K562 (cell line): Measurements from ENCODE around the gene SLX9. TPM values are rescaled to one million over a fixed set of nuclear protein-coding genes. Genes with fewer than 3 reads are reported as not detected.

Source experiments
- ATAC-seq: fragments of 200-7000 bp; cut with Tn5 transposase; 3 replicates; pipeline ENCODE4 v1.9.1; 2020; ENCODE audit warnings: moderate library complexity
- BruUV-seq: library from RNA; stranded (reverse); fragments of 400-500 nt; replicated peaks from 2 replicates; lab custom pipeline; 2021; lab: Mats Ljungman, UMichigan
- CTCF ChIA-PET: fragments of 300-600 bp; formaldehyde crosslinking; extraction: SDS; loops from one replicate; lab custom pipeline; 2021; ENCODE audit warnings: low intra/inter-chr PET ratio; lab: Yijun Ruan, JAX
- POLR2A ChIA-PET: fragments of 300-600, 350-650 bp; sonication (Branson Sonifier 250); formaldehyde crosslinking; extraction: SDS; loops from one replicate; lab custom pipeline; 2021; ENCODE audit warnings: antibody characterized with exemption, inconsistent platforms; lab: Yijun Ruan, JAX
- DNase-seq, 4 experiments: peaks; one replicate each; pipeline versions ENCODE4 v3.0.0 to v3.0.0-alpha.2; 2011 to 2018; ENCODE audit warnings: low spot score in 3 of 4, mixed read lengths in 3 of 4; ENCODE audit errors: extremely low read depth in 1 of 4
- FAIRE-seq: peaks from 2 replicates; lab custom pipeline; 2011; peaks lifted over from hg19 to GRCh38; lab: Jason Lieb, UNC
- H2AFZ ChIP-seq: 2 replicates; pipeline ENCODE4 v1.6.0; 2011; ENCODE audit warnings: low read depth, low read length, control low read depth, inconsistent platforms
- H3K27ac ChIP-seq: fragments of 200-600 bp; 3 replicates; pipeline ENCODE4 v1.8.0; 2011; ENCODE audit warnings: low read depth, mild to moderate bottlenecking, control low read depth, inconsistent platforms, low read length, moderate library complexity, mixed read lengths; ENCODE audit errors: extremely low read depth
- H3K27me3 ChIP-seq, 2 experiments: fragments of 300-600 bp in 1 of 2; 2 replicates in 1 of 2; 3 replicates in 1 of 2; pipeline versions ENCODE4 v1.6.0 to v1.8.0; 2011; ENCODE audit warnings: inconsistent platforms in 2 of 2, low read length in 2 of 2, mild to moderate bottlenecking in 1 of 2, mixed read lengths in 1 of 2, moderate library complexity in 1 of 2; ENCODE audit not compliant: control insufficient read depth in 2 of 2, insufficient read depth in 2 of 2
- H3K36me3 ChIP-seq: fragments of 300-600 bp; 3 replicates; pipeline ENCODE4 v1.8.0; 2011; ENCODE audit warnings: mild to moderate bottlenecking, low read length, inconsistent platforms; ENCODE audit not compliant: control insufficient read depth, insufficient read depth
- H3K4me1 ChIP-seq, 2 experiments: fragments of 200-600 bp in 1 of 2; replicated peaks in 1 of 2; 2 replicates in 1 of 2; 3 replicates in 1 of 2; pipeline versions ENCODE4 v1.5.1 to v1.8.0; 2011; ENCODE audit warnings: inconsistent platforms in 2 of 2, low read length in 2 of 2, mild to moderate bottlenecking in 1 of 2, mixed read lengths in 1 of 2, moderate library complexity in 1 of 2; ENCODE audit not compliant: control insufficient read depth in 2 of 2, insufficient read depth in 2 of 2
- H3K4me2 ChIP-seq: 2 replicates; pipeline ENCODE4 v1.6.1; 2011; ENCODE audit warnings: low read length, control low read depth, inconsistent platforms, mixed read lengths; ENCODE audit not compliant: insufficient read depth
- H3K4me3 ChIP-seq: fragments of 200-600 bp; sonication (generic), shearing (Covaris generic); 2 replicates; pipeline ENCODE4 v1.5.1; 2016; ENCODE audit warnings: control low read depth, inconsistent platforms
- H3K79me2 ChIP-seq: fragments of 200-600 bp; 3 replicates; pipeline ENCODE4 v1.8.0; 2011; ENCODE audit warnings: low read length, inconsistent platforms; ENCODE audit not compliant: control insufficient read depth, insufficient read depth
- H3K9ac ChIP-seq, 2 experiments: 2 replicates each; pipeline versions ENCODE4 v1.6.0 to v1.6.1; 2011; ENCODE audit warnings: low read depth in 2 of 2, low read length in 2 of 2, control low read depth in 1 of 2, inconsistent platforms in 1 of 2, mild to moderate bottlenecking in 1 of 2, mixed read lengths in 1 of 2; ENCODE audit not compliant: insufficient read depth in 1 of 2
- H3K9me1 ChIP-seq: one replicate; pipeline ENCODE4 v1.6.0; 2011; ENCODE audit warnings: inconsistent platforms, mild to moderate bottlenecking, low read length, moderate library complexity; ENCODE audit not compliant: control insufficient read depth, insufficient read depth
- H3K9me3 ChIP-seq: replicated peaks from 2 replicates; pipeline ENCODE4 v1.5.1; 2011; ENCODE audit warnings: low read depth, low read length, inconsistent platforms; ENCODE audit not compliant: control insufficient read depth, insufficient read depth
- H4K20me1 ChIP-seq: replicated peaks from 2 replicates; pipeline ENCODE4 v1.6.1; 2011; ENCODE audit warnings: low read length, inconsistent platforms, mixed read lengths; ENCODE audit not compliant: control insufficient read depth, insufficient read depth
- ATF7 ChIP-seq: fragments of 450-650 bp; IDR thresholded peaks from 2 replicates; pipeline ENCODE4 v1.7.1; 2014; ENCODE audit warnings: mild to moderate bottlenecking, moderate library complexity
- BRF2 ChIP-seq: IDR thresholded peaks from 3 replicates; pipeline ENCODE4 v1.6.1; 2011; ENCODE audit warnings: borderline replicate concordance, mild to moderate bottlenecking; ENCODE audit not compliant: insufficient read length, insufficient read depth
- CC2D1A ChIP-seq: fragments of 450-650 bp; IDR thresholded peaks from 2 replicates; pipeline ENCODE4 v1.6.1; 2017; ENCODE audit warnings: mild to moderate bottlenecking
- CHD1 ChIP-seq: fragments of 200-600 bp; sonication (generic); IDR thresholded peaks from one replicate; pipeline ENCODE4 v1.6.1; 2012; ENCODE audit warnings: mild to moderate bottlenecking, moderate library complexity, low read length, inconsistent platforms
- ETV1 ChIP-seq: fragments of 450-650 bp; conservative IDR thresholded peaks from 2 replicates; pipeline ENCODE4 v1.6.1; 2016; ENCODE audit warnings: missing genetic modification characterization, control low read depth, low read depth, missing compliant biosample characterization
- MNT ChIP-seq, 2 experiments: fragments of 450-650 bp; conservative IDR thresholded peaks; 2 replicates each; pipeline ENCODE4 v1.6.1; 2017; ENCODE audit warnings: mild to moderate bottlenecking in 2 of 2, moderate library complexity in 2 of 2
- NBN ChIP-seq: fragments of 450-650 bp; IDR thresholded peaks from 2 replicates; pipeline ENCODE4 v1.6.1; 2016; ENCODE audit warnings: low read depth, mild to moderate bottlenecking
- PKNOX1 ChIP-seq: fragments of 450-650 bp; IDR thresholded peaks from 2 replicates; pipeline ENCODE4 v1.6.1; 2016
- RB1 ChIP-seq: fragments of 450-650 bp; IDR thresholded peaks from 2 replicates; pipeline ENCODE4 v1.6.1; 2017; ENCODE audit warnings: low read depth, mild to moderate bottlenecking
- RBM17 ChIP-seq: fragments of 200-400 bp; formaldehyde crosslinking; IDR thresholded peaks from 2 replicates; pipeline ENCODE4 v1.6.1; 2017; ENCODE audit warnings: low read depth, mild to moderate bottlenecking, low read length, borderline replicate concordance
- RBM34 ChIP-seq: fragments of 200-400 bp; formaldehyde crosslinking; IDR thresholded peaks from 2 replicates; pipeline ENCODE4 v1.6.1; 2018; ENCODE audit warnings: low read length, borderline replicate concordance; ENCODE audit not compliant: insufficient read depth
- RHOXF2B ChIP-seq: fragments of 250-450 bp; sonication (Bioruptor Pico); conservative IDR thresholded peaks from 2 replicates; pipeline ENCODE4 v1.5.1; 2021
- TBL1XR1 ChIP-seq, 2 experiments: IDR thresholded peaks; 2 replicates each; pipeline ENCODE4 v1.6.1; 2012; ENCODE audit warnings: improper control_type of control experiment in 2 of 2, low read length in 2 of 2, mild to moderate bottlenecking in 1 of 2
- ZKSCAN3 ChIP-seq: fragments of 250-450 bp; sonication (Bioruptor Pico); IDR thresholded peaks from 2 replicates; pipeline ENCODE4 v1.4.0; 2020
- ZNF121 ChIP-seq: sonication (generic); formaldehyde crosslinking; conservative IDR thresholded peaks from 2 replicates; pipeline ENCODE4 v1.8.0; 2022; ENCODE audit warnings: missing genetic modification reagents
- ZNF143 ChIP-seq: sonication (generic); formaldehyde crosslinking; IDR thresholded peaks from 2 replicates; pipeline ENCODE4 v1.9.0; 2022; ENCODE audit warnings: mild to moderate bottlenecking, missing genetic modification reagents
- ZNF436 ChIP-seq: fragments of 250-450, 450-650 bp; sonication (Bioruptor Pico); formaldehyde crosslinking; IDR thresholded peaks from 2 replicates; pipeline ENCODE4 v1.7.0; 2020; ENCODE audit warnings: mild to moderate bottlenecking
- WGBS: fragments of 100-300 bp; shearing (Covaris generic); methylation state at CpG from one replicate; pipeline ENCODE4 v1.1.6; 2016; ENCODE audit warnings: low coverage, mixed read lengths; ENCODE audit not compliant: insufficient coverage; ENCODE audit errors: missing lambda C conversion rate; 5-methylcytosine and 5-hydroxymethylcytosine counted together
- in situ Hi-C: fragments of 300-500 bp; cut with MboI; formaldehyde crosslinking; loops from 4 replicates; pipeline ENCODE4 v1.15.0; 2018; ENCODE audit warnings: inconsistent platforms, mixed read lengths
- intact Hi-C: fragments of 100-400 bp; cut with micrococcal nuclease; formaldehyde crosslinking; loops from 2 replicates; pipeline ENCODE4 v1.14.2; 2022
- polyA plus RNA-seq, 8 experiments: library from polyadenylated mRNA; depleted of rRNA in 4 of 8; stranded (reverse) in 5 of 8; unstranded in 3 of 8; fragments of >200 nt; fragmentation: Nextera tagmentation in 2 of 8; fragmentation: Illumina TruSeq in 1 of 8; extraction: Ambion mirVana in 2 of 8; extraction: Trizol in 1 of 8; gene quantifications; 2 replicates each; pipeline versions ENCODE4 v1.2.1 to v1.2.3, GENCODE V29; 2011 to 2014; ENCODE audit warnings: inconsistent platforms in 1 of 8, missing spikeins in 1 of 8
- total RNA-seq, 7 experiments: library from RNA; depleted of rRNA in 6 of 7; stranded (reverse); fragments of >200 nt in 6 of 7; fragmentation: Illumina TruSeq in 2 of 7; extraction: Trizol in 2 of 7; gene quantifications; 2 replicates each; pipeline versions ENCODE4 v1.2.1 to v1.2.3, GENCODE V29; 2011 to 2021; ENCODE audit warnings: low replicate concordance in 1 of 7

SLX9 gene
- total and polyA plus RNA-seq, 9 of the 15 experiments (the other 6 are each of a cell fraction or from before 2014, with no cell fraction given): 1.2 to 75.5 (median 16.5) TPM

GRCh38 chr21:45022348-45022675 is 82.5 kb downstream of the SLX9 start:
- 3% methylated on average over 8 of the region's 8 CpGs for WGBS
- Histone ChIP-seq H3K27me3 (peaks cover 27 to 69% of the 10 kb centered on the region in 2 experiments; a peak in 4 of 5 replicates), H3K4me1 (peaks cover 0 to 38% of the 10 kb centered on the region in 2 experiments; a peak in 2 of 5 replicates), H3K4me2 (no peak overlapping the region), H3K27ac (no peak overlapping the region), H3K79me2 (no peaks in the 10 kb centered on the region), H2AFZ (no peak overlapping the region), H3K9me1 (no peaks in the 10 kb centered on the region), H3K36me3 (no peaks in the 10 kb centered on the region), H3K9ac (no peak overlapping the region), H3K9me3 (peaks cover 4% of the 10 kb centered on the region; the same call in 1 of the 2 replicates), H3K4me3 (no peak overlapping the region), H4K20me1 (no peaks in the 10 kb centered on the region; the same call in 1 of the 2 replicates)
- TF ChIP-seq ATF7: no peak
- no peak for TF ChIP-seq PKNOX1
- no peak for TF ChIP-seq RBM34
- no peak for TF ChIP-seq ZNF143 (CRISPR knock-in tag)
- no peak for TF ChIP-seq MNT (conservative IDR thresholded peaks at IDR 0.05)
- no peak for TF ChIP-seq NBN
- TF ChIP-seq RBM17: no peak
- TF ChIP-seq ZNF436 (CRISPR knock-in tag): no peak
- no peak for TF ChIP-seq CC2D1A
- no peak for TF ChIP-seq ZKSCAN3
- no peak for TF ChIP-seq ZNF121
- TF ChIP-seq RB1: no peak
- TF ChIP-seq RHOXF2B (CRISPR knock-in tag): no peak
- TF ChIP-seq TBL1XR1 (IDR thresholded peaks at IDR 0.05; ENCODE audit: low read length in 2 of 2): no peak
- TF ChIP-seq ETV1 (tag): no peak
- TF ChIP-seq CHD1: no peak
- no peak for TF ChIP-seq BRF2
- no peak for ATAC-seq
- in situ Hi-C loops (no loop called here), intact Hi-C loops (no loop called here)
- POLR2A ChIA-PET: interaction anchor here (0.7 kb wide), 1 partner anchor 104 kb away, joined by 3 read pairs; no protein-coding TSS in a partner anchor
- no peak for FAIRE-seq
- CTCF ChIA-PET: no interaction called here
- no peak for DNase-seq
- no TSS peak for BruUV-seq
